Peyer's patch (tissue), 4 donors: ENCODE measurements around the gene GPS1.

Experiments
- POLR2A ChIP-seq, 2 donors: fragments of 450-650 bp; IDR thresholded peaks; one replicate each; pipeline ENCODE4 v1.5.1; 2017; ENCODE audit warnings: antibody characterized with exemption in 2 of 2, mild to moderate bottlenecking in 2 of 2, moderate library complexity in 2 of 2
- TF ChIP-seq, protein P1 (sequence below), 6 experiments: fragments of 450-650 bp in 4 of 6; fragments of 200-600 bp in 2 of 6; sonication (generic) in 1 of 6; IDR thresholded peaks; one replicate each; pipeline ENCODE4 v1.5.1; 2017 to 2019; ENCODE audit warnings: antibody characterized with exemption in 6 of 6, mild to moderate bottlenecking in 3 of 6, moderate library complexity in 1 of 6

- no peak for TF ChIP-seq POLR2A (IDR thresholded peaks at IDR 0.05)
- TF ChIP-seq, protein P1, sequence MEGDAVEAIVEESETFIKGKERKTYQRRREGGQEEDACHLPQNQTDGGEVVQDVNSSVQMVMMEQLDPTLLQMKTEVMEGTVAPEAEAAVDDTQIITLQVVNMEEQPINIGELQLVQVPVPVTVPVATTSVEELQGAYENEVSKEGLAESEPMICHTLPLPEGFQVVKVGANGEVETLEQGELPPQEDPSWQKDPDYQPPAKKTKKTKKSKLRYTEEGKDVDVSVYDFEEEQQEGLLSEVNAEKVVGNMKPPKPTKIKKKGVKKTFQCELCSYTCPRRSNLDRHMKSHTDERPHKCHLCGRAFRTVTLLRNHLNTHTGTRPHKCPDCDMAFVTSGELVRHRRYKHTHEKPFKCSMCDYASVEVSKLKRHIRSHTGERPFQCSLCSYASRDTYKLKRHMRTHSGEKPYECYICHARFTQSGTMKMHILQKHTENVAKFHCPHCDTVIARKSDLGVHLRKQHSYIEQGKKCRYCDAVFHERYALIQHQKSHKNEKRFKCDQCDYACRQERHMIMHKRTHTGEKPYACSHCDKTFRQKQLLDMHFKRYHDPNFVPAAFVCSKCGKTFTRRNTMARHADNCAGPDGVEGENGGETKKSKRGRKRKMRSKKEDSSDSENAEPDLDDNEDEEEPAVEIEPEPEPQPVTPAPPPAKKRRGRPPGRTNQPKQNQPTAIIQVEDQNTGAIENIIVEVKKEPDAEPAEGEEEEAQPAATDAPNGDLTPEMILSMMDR (IDR thresholded peaks at IDR 0.05) = no peak
These were observed 19.6 kb upstream of the GPS1 start for GRCh38 chr17:82031885-82032627.
